Measurements from ENCODE around the gene TAF6L. TPM values are rescaled to one million over a fixed set of nuclear protein-coding genes. Genes with fewer than 3 reads are reported as not detected.
"Not testable (repeated sequence)": the region's sequence is repeated elsewhere in the genome, so short reads cannot be mapped to it uniquely, and the experiment has no call there.

TAF6L gene
- total RNA-seq, 1 donor from 2014 or later, result 28.9 TPM

DNA sequence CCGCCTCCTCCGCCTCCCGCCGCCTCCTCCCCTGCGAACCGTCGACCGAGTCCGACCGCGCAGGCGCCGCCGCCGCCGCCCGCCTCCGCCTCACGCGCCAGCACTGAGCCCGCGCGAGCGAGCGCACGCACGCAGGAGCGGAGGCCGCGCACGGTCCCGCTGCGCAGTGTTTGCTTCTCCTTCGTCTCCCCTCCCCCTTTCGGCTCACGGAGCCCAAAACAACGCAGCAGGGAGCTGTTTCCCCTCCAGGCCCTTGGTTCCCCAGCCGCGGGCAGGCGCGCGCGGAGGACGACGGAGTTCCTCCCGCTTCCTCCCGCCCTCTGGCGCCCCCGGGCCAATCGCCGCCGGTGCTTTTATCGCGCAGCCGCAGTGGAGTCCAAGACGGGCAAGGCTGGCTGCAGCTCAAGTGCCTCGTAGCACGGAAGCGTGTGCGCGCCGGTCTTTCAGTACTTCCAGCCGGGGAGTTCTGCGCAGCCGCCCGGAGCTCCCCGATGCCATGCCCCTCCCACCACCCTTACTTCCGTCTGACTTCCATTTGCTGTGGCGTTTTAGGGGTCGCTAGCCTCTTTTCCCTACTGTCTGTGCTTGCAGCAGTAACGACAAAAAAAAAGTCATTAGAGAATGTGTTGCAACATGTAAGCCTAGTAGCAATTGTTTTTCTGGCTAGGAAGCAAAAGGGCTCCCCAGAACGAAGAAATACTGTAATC lies 43.9 kb upstream of the TAF6L start, which contains the start of gene HNRNPUL2:
Gene HNRNPUL2, minus strand, starts transcription at position 293 of the 707 bp plus-strand sequence. CDS start 301 bp downstream, outside the sequence.
- TF ChIP-seq EZH2phosphoT487 (IDR thresholded peaks at IDR 0.05) (no peak), EZH2 (IDR thresholded peaks at IDR 0.05) (no peak)
- TF ChIP-seq, protein P1, sequence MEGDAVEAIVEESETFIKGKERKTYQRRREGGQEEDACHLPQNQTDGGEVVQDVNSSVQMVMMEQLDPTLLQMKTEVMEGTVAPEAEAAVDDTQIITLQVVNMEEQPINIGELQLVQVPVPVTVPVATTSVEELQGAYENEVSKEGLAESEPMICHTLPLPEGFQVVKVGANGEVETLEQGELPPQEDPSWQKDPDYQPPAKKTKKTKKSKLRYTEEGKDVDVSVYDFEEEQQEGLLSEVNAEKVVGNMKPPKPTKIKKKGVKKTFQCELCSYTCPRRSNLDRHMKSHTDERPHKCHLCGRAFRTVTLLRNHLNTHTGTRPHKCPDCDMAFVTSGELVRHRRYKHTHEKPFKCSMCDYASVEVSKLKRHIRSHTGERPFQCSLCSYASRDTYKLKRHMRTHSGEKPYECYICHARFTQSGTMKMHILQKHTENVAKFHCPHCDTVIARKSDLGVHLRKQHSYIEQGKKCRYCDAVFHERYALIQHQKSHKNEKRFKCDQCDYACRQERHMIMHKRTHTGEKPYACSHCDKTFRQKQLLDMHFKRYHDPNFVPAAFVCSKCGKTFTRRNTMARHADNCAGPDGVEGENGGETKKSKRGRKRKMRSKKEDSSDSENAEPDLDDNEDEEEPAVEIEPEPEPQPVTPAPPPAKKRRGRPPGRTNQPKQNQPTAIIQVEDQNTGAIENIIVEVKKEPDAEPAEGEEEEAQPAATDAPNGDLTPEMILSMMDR (IDR thresholded peaks at IDR 0.05), result peak; percentile 8
- Histone ChIP-seq H2AFZ (replicated peaks) (peak within 1 kb of the TSS; percentile 96), H3K9ac (peak within 1 kb of the TSS; percentile 87), H3K4me2 (peak within 1 kb of the TSS; percentile 95), H3F3A (ENCODE audit: low read depth) (peaks cover 53% of the 10 kb centered on the region), H4K20me1 (ENCODE audit: low read depth) (peaks cover 49% of the 10 kb centered on the region), H3K36me3 (peaks cover 17% of the 10 kb centered on the region), H3K4me1 (peaks cover 18% of the 10 kb centered on the region), H3K79me2 (ENCODE audit: low read depth) (peaks cover 86% of the 10 kb centered on the region), H3K27ac (peak within 1 kb of the TSS; percentile 98), H3K9me3 (ENCODE audit: low read depth) (no peaks in the 10 kb centered on the region), H3K4me3 (peak within 1 kb of the TSS; percentile 79), H3K27me3 (no peaks in the 10 kb centered on the region)
- peaks cover 26% of the 10 kb centered on the region for H3K36me3 Mint-ChIP-seq
- no peaks in the 10 kb centered on the region for H3K9me3 Mint-ChIP-seq
- H3K27ac Mint-ChIP-seq, result peak within 1 kb of the TSS; percentile 99
- peak within 1 kb of the TSS; percentile 93 for H3K4me3 Mint-ChIP-seq
- peaks cover 12% of the 10 kb centered on the region for H3K27me3 Mint-ChIP-seq (ENCODE audit: insufficient read depth, low read depth)
- peak; percentile 100 for DNase-seq (ENCODE audit: low spot score)
- peaks cover 50% of the 10 kb centered on the region for H3K4me1 Mint-ChIP-seq

GRCh38 chr11:62727872-62728170 lies 43.4 kb upstream of the TAF6L start:
- H3K36me3 Mint-ChIP-seq, result peaks cover 21% of the 10 kb centered on the region
- H3K79me2 ChIP-seq (ENCODE audit: low read depth), result peaks cover 86% of the 10 kb centered on the region

GRCh38 chr11:62728171-62728988 lies 42.8 kb upstream of the TAF6L start, which contains the start of gene TTC9C:
TSS of gene TTC9C (plus strand) at chr11:62728486. CDS start at chr11:62728849, 363 bp downstream.
- H3K4me3 ChIP-seq, result peak within 1 kb of the TSS; percentile 79
- H3K9ac ChIP-seq, result peak within 1 kb of the TSS; percentile 87
- peak within 1 kb of the TSS; percentile 99 for H3K27ac Mint-ChIP-seq
- no peaks in the 10 kb centered on the region for H3K9me3 ChIP-seq (ENCODE audit: low read depth)
- H3K9me3 Mint-ChIP-seq, result no peaks in the 10 kb centered on the region
- peaks cover 18% of the 10 kb centered on the region for H3K4me1 ChIP-seq
- H2AFZ ChIP-seq (replicated peaks), result peak within 1 kb of the TSS; percentile 96
- no peaks in the 10 kb centered on the region for H3K27me3 ChIP-seq
- H3K79me2 ChIP-seq (ENCODE audit: low read depth), result peaks cover 85% of the 10 kb centered on the region
- peak; percentile 93 for DNase-seq (ENCODE audit: low spot score)
- TF ChIP-seq, protein P1 (IDR thresholded peaks at IDR 0.05), result no peak
- no peak for TF ChIP-seq EZH2 (IDR thresholded peaks at IDR 0.05)
- no peak for TF ChIP-seq EZH2phosphoT487 (IDR thresholded peaks at IDR 0.05)
- peak within 1 kb of the TSS; percentile 95 for H3K4me2 ChIP-seq
- peaks cover 10% of the 10 kb centered on the region for H3K36me3 ChIP-seq
- H3K4me1 Mint-ChIP-seq, result peaks cover 44% of the 10 kb centered on the region
- peaks cover 39% of the 10 kb centered on the region for H4K20me1 ChIP-seq (ENCODE audit: low read depth)
- H3K27ac ChIP-seq, result peak within 1 kb of the TSS; percentile 98
- H3K27me3 Mint-ChIP-seq (ENCODE audit: insufficient read depth, low read depth), result peaks cover 10% of the 10 kb centered on the region
- peaks cover 21% of the 10 kb centered on the region for H3K36me3 Mint-ChIP-seq
- peak within 1 kb of the TSS; percentile 93 for H3K4me3 Mint-ChIP-seq
- H3F3A ChIP-seq (ENCODE audit: low read depth), result peaks cover 42% of the 10 kb centered on the region

More at GRCh38 chr11:62727872-62728170, 43.4 kb upstream of the TAF6L start:
- Histone ChIP-seq H3K4me2 (peak overlapping the region; percentile 95), H3K9me3 (ENCODE audit: low read depth) (no peaks in the 10 kb centered on the region), H3F3A (ENCODE audit: low read depth) (peaks cover 48% of the 10 kb centered on the region), H3K27me3 (no peaks in the 10 kb centered on the region), H3K27ac (peak overlapping the region; percentile 98), H2AFZ (replicated peaks) (peak overlapping the region; percentile 96), H3K9ac (no peak overlapping the region), H3K4me1 (peaks cover 18% of the 10 kb centered on the region), H4K20me1 (ENCODE audit: low read depth) (peaks cover 44% of the 10 kb centered on the region), H3K36me3 (peaks cover 12% of the 10 kb centered on the region), H3K4me3 (peak overlapping the region; percentile 79)
- peaks cover 12% of the 10 kb centered on the region for H3K27me3 Mint-ChIP-seq (ENCODE audit: insufficient read depth, low read depth)
- peak overlapping the region; percentile 93 for H3K4me3 Mint-ChIP-seq
- H3K27ac Mint-ChIP-seq, result peak overlapping the region; percentile 99
- peaks cover 45% of the 10 kb centered on the region for H3K4me1 Mint-ChIP-seq
- no peak for TF ChIP-seq EZH2phosphoT487 (IDR thresholded peaks at IDR 0.05)
- no peak for TF ChIP-seq EZH2 (IDR thresholded peaks at IDR 0.05)
- TF ChIP-seq, protein P1 (IDR thresholded peaks at IDR 0.05), result no peak
- DNase-seq (ENCODE audit: low spot score), result peak; percentile 98
- H3K9me3 Mint-ChIP-seq, result no peaks in the 10 kb centered on the region

DNA sequence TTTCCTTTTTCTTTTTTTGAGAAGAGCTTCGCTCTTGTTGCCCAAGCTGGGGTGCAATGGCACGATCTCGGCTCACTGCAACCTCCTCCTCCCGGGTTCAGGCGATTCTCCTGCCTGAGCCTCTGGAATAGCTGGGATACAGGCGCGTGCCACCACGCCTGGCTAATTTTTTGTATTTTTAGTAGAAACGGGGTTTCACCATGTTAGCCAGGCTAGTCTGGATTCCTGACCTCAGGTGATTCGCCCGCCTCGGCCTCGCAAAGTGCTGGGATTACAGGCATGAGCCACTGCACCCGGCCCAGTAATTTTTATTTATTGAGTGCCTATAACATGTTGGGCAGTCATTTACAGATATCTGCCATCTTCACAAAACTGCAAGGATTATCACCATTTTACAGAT lies 41.1 kb upstream of the TAF6L start:
- Histone ChIP-seq H3K4me2 (peak overlapping the region; percentile 86), H3K4me3 (peak overlapping the region; percentile 79), H3K79me2 (ENCODE audit: low read depth) (peaks cover 68% of the 10 kb centered on the region), H4K20me1 (ENCODE audit: low read depth) (peaks cover 22% of the 10 kb centered on the region), H3F3A (ENCODE audit: low read depth) (peaks cover 37% of the 10 kb centered on the region), H3K9ac (peak overlapping the region; percentile 87), H3K4me1 (peaks cover 10% of the 10 kb centered on the region)
- H3K27ac ChIP-seq; H3K9me3 Mint-ChIP-seq; H3K9me3 ChIP-seq (ENCODE audit: low read depth); H3K36me3 ChIP-seq; DNase-seq (ENCODE audit: low spot score); H2AFZ ChIP-seq (replicated peaks); H3K27me3 ChIP-seq: not testable (repeated sequence)
- Mint-ChIP-seq H3K27ac (peak overlapping the region; percentile 42), H3K4me3 (peak overlapping the region; percentile 78), H3K4me1 (peaks cover 27% of the 10 kb centered on the region), H3K27me3 (ENCODE audit: insufficient read depth, low read depth) (peaks cover 11% of the 10 kb centered on the region), H3K36me3 (peaks cover 12% of the 10 kb centered on the region)
